ENCODE measurements around the gene MAN1C1.

MAN1C1 gene

DNA sequence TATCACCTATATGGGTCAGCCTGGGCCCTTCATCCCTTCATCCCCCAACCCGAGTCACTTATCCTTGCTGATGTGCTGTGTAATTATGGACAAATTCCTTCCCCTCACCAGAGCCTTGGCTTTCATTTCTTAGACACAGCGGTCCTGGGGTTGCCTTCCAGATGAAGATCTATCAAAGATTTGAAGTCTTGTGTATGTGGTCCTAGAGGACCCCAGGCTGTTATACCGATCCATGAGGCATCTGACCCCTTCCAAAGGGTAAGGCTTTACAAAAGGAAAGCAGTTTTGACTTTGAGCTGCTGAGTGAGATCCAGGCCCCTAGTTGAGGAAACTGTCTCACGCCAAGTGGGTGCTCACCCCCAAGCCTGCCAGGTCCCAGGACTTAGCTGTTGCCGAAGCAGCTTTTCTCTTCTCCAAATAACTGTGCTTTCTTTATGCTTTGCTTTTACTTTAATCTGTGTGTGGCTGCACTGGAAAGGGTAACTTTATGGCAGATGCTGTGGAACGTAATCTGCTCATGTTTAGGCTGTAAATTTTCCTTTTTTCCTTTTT is 37.6 kb downstream of the MAN1C1 start:
- Histone ChIP-seq H3K4me3 (ENCODE audit: low read depth in 1 of 2, low read length in 1 of 2) (no peak overlapping the region), H3K4me1 (ENCODE audit: control insufficient read depth in 1 of 2, insufficient read depth in 1 of 2, low read depth in 1 of 2, low read length in 1 of 2) (no peaks in the 10 kb centered on the region), H3K27ac (no peak overlapping the region), H3K9me3 (no peaks in the 10 kb centered on the region), H3K27me3 (no peaks in the 10 kb centered on the region), H3K36me3 (no peaks in the 10 kb centered on the region)
- TF ChIP-seq, protein P1, sequence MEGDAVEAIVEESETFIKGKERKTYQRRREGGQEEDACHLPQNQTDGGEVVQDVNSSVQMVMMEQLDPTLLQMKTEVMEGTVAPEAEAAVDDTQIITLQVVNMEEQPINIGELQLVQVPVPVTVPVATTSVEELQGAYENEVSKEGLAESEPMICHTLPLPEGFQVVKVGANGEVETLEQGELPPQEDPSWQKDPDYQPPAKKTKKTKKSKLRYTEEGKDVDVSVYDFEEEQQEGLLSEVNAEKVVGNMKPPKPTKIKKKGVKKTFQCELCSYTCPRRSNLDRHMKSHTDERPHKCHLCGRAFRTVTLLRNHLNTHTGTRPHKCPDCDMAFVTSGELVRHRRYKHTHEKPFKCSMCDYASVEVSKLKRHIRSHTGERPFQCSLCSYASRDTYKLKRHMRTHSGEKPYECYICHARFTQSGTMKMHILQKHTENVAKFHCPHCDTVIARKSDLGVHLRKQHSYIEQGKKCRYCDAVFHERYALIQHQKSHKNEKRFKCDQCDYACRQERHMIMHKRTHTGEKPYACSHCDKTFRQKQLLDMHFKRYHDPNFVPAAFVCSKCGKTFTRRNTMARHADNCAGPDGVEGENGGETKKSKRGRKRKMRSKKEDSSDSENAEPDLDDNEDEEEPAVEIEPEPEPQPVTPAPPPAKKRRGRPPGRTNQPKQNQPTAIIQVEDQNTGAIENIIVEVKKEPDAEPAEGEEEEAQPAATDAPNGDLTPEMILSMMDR (IDR thresholded peaks at IDR 0.05) = no peak

DNA sequence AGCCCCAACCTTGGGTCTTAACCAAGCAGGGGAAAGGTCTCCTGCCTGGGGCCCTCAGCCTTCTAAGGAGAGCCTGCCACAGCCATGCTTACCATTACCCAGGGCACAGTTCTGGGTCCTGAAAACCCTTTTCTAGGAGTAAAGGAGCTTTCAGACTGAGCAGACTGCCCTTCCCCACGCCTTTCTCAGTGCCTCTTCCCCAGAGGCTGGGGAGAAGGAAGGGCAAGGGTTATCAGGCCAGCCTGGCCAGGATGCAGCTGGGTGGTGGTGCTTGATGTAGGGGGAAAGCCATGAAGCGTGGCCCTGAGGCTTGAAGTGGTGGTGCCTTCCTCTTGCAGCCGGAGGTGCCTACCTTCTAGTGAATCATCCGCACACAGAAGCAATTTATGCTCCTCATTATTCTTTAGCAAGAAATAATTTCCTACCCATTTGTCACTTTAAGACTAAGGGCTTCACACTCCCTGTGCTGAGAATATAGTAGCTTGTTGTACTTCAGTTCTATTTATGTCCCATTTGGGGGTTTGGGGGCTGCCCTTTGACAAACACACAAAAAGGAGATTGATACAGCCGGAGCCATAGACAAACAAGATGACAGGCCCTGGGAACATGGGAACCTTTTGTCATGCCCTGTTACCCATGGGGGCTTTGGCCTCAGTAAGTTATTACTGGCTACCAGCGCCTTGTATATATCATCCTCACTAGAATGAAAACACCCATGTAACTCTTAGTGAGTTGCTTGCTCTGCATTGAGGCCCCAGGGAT is 40.7 kb downstream of the MAN1C1 start:
- TF ChIP-seq, protein P1 (IDR thresholded peaks at IDR 0.05) = no peak
- H3K27ac ChIP-seq = no peak overlapping the region
- no peak overlapping the region for H3K4me3 ChIP-seq (ENCODE audit: low read depth in 1 of 2, low read length in 1 of 2)
- H3K27me3 ChIP-seq = no peaks in the 10 kb centered on the region
- H3K36me3 ChIP-seq = no peaks in the 10 kb centered on the region
- H3K4me1 ChIP-seq (ENCODE audit: control insufficient read depth in 1 of 2, insufficient read depth in 1 of 2, low read depth in 1 of 2, low read length in 1 of 2) = no peaks in the 10 kb centered on the region
- H3K9me3 ChIP-seq = no peaks in the 10 kb centered on the region

DNA sequence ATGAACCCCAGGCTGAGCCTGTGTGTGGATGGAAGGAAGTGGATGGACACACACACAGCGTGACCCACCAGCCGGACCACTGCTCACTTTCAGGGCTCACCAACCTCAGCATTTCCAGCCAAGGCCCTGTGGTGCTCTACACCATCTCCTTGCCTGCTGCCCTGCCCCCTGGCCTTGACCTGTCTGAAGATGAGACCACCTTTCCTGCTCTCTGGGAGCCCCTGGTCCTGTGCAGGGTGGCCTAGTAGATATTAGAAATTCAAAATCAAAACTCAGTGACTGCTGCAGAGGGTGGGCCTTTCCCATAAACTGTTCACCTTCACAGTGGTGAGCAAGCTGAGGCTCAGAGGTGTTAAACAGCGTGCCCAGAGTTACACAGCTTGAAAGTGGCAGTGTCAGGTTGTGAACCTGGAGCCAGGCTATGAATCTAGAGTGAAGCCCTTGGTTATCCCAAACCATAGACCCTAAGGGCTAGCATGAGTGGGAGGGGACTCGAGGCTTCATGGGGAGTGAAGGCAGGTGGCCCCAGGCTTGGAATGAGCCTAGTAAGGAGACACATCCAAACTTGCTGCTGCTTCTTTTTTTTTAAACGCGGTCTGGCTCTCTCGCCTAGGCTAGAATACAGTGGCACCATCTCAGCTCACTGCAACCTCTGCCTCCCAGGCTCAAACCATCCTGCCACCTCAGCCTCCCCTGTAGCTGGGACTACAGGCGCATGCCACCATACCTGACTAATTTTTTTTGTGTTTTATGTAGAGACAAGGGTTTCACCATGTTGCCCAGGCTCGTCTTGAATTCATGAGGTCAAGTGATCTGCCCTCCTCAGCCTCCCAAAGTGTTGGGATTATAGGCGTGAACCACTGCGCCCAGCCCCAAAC is 41.5 kb downstream of the MAN1C1 start:
- Histone ChIP-seq H3K4me3 (ENCODE audit: low read depth in 1 of 2, low read length in 1 of 2) (no peak overlapping the region), H3K9me3 (no peaks in the 10 kb centered on the region), H3K27me3 (no peaks in the 10 kb centered on the region), H3K36me3 (no peaks in the 10 kb centered on the region), H3K27ac (no peak overlapping the region), H3K4me1 (ENCODE audit: control insufficient read depth in 1 of 2, insufficient read depth in 1 of 2, low read depth in 1 of 2, low read length in 1 of 2) (no peaks in the 10 kb centered on the region)
- TF ChIP-seq, protein P1 (IDR thresholded peaks at IDR 0.05) = no peak

DNA sequence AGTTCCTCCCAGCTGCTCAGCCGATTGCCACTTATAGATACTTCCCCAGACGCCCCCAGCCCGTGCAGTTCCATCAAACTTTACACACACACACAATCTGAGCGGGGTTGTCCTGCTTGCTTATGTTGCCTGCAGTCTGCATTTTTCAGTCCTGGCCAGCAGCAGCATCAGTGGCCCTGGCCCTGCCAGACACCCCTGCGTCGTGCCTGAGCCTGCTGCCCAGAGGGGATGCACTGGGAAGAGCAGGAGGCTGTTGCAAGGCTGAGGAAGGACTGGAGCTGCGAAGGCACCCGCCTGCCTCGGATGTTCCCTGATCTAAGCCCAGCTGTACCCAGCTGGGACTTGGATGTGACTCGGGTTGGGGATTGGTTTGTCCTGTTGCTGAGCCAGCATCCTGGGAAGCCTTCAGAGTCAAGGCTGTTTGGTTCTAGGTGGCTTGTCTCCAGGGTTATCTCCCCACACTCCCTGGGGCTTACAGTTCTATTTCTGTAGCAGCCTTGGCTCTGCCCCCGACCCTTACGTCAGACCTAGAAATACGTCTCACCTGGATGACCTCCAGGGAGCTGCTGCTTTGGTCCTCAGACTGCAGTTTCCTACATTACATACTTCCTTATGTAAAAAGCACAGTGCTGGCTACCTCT is 42.3 kb downstream of the MAN1C1 start:
- no peaks in the 10 kb centered on the region for H3K36me3 ChIP-seq
- H3K9me3 ChIP-seq = no peaks in the 10 kb centered on the region
- TF ChIP-seq, protein P1 (IDR thresholded peaks at IDR 0.05) = no peak
- no peaks in the 10 kb centered on the region for H3K27me3 ChIP-seq
- no peaks in the 10 kb centered on the region for H3K4me1 ChIP-seq (ENCODE audit: control insufficient read depth in 1 of 2, insufficient read depth in 1 of 2, low read depth in 1 of 2, low read length in 1 of 2)
- H3K4me3 ChIP-seq (ENCODE audit: low read depth in 1 of 2, low read length in 1 of 2) = no peak overlapping the region
- H3K27ac ChIP-seq = no peak overlapping the region

DNA sequence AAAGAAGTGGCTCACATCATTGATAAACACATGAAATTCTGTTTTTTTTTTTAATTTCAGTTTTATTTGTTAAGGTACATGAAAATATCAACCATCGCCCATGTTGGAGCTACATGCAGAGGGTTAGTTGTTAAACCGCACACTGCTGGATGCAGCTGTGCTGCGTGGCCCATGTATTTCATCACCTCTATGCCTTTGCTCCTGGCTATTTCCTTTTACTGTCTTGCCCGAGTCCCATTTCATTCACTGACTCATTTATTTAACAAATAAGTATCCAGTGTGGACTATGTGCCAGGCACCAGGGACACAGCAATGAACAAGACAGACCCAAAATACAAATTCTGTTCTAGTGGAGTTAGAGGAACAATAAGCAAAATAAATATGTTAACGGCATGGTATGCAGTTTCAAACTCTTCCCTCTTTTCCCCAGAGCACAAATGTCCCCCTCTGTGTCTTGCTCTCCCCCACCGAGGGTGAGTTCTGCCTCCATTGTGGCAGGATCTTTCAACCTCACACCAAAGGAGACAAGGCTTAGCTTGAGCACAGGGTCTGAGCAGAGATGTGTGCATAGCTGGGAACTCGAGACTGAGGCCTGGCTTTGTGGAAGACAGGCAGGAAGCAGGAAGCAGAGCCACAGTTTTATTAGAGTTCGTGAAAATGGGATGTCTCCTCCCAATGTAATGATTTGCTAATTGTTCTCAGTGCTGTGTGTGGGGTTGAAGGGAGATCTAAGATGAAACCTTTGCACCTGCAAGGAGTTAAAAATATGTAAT is 44.6 kb downstream of the MAN1C1 start:
- TF ChIP-seq, protein P1 (IDR thresholded peaks at IDR 0.05) = no peak
- no peaks in the 10 kb centered on the region for H3K9me3 ChIP-seq
- H3K4me3 ChIP-seq (ENCODE audit: low read depth in 1 of 2, low read length in 1 of 2) = no peak overlapping the region
- H3K27me3 ChIP-seq = no peaks in the 10 kb centered on the region
- no peaks in the 10 kb centered on the region for H3K4me1 ChIP-seq (ENCODE audit: control insufficient read depth in 1 of 2, insufficient read depth in 1 of 2, low read depth in 1 of 2, low read length in 1 of 2)
- H3K27ac ChIP-seq = no peak overlapping the region
- H3K36me3 ChIP-seq = no peaks in the 10 kb centered on the region
